Karpas-422 (cell line): ENCODE data around the gene THUMPD1. TPM values are rescaled to one million over a fixed set of nuclear protein-coding genes. Genes with fewer than 3 reads are reported as not detected.
A peak's percentile ranks its signal among the peaks of the same experiment; 100 is the strongest.
"Not testable (repeated sequence)": the region's sequence is repeated elsewhere in the genome, so short reads cannot be mapped to it uniquely, and the experiment has no call there.

ENCODE experiments used
- DNase-seq: peaks from one replicate; pipeline ENCODE4 v3.0.0-alpha.2; 2015
- H2AFZ ChIP-seq: fragments of 200-600 bp; sonication (generic); 2 replicates; pipeline ENCODE4 v1.6.1; 2014; ENCODE audit warnings: antibody characterized with exemption, low read length, mixed read lengths
- H3K27ac ChIP-seq: fragments of 200-600 bp; sonication (generic); 2 replicates; pipeline ENCODE4 v1.5.1; 2014; ENCODE audit warnings: mild to moderate bottlenecking, low read length, moderate library complexity
- H3K27me3 ChIP-seq: fragments of 200-600 bp; sonication (generic); 2 replicates; pipeline ENCODE4 v1.6.1; 2014; ENCODE audit warnings: low read length, mixed read lengths
- H3K36me3 ChIP-seq: fragments of 200-600 bp; sonication (generic); 2 replicates; pipeline ENCODE4 v1.6.1; 2014; ENCODE audit warnings: low read length, mixed read lengths; ENCODE audit not compliant: insufficient read depth
- H3K4me1 ChIP-seq: fragments of 200-600 bp; sonication (generic); 2 replicates; pipeline ENCODE4 v1.6.1; 2014; ENCODE audit warnings: mild to moderate bottlenecking, low read length, mixed read lengths
- H3K4me2 ChIP-seq: fragments of 200-600 bp; sonication (generic); 2 replicates; pipeline ENCODE4 v1.6.1; 2014; ENCODE audit warnings: low read length, low read depth, mild to moderate bottlenecking; ENCODE audit not compliant: poor library complexity, severe bottlenecking
- H3K4me3 ChIP-seq: fragments of 200-600 bp; sonication (generic); 2 replicates; pipeline ENCODE4 v1.5.1; 2014; ENCODE audit warnings: mild to moderate bottlenecking, antibody characterized with exemption, low read length, mixed read lengths
- H3K79me2 ChIP-seq: fragments of 200-600 bp; sonication (generic); 2 replicates; pipeline ENCODE4 v1.6.1; 2014; ENCODE audit warnings: mild to moderate bottlenecking, low read length, mixed read lengths
- H3K9ac ChIP-seq: fragments of 200-600 bp; sonication (generic); 2 replicates; pipeline ENCODE4 v1.6.0; 2014; ENCODE audit warnings: low read length
- H3K9me2 ChIP-seq: fragments of 200-600 bp; sonication (generic), shearing (Covaris generic); replicated peaks from 2 replicates; pipeline ENCODE4 v1.6.0; 2014; ENCODE audit warnings: mild to moderate bottlenecking, low read length, moderate library complexity; ENCODE audit not compliant: insufficient read depth
- H3K9me3 ChIP-seq: fragments of 300-700, 200-600 bp; sonication (generic); 2 replicates; pipeline ENCODE4 v1.6.1; 2014; ENCODE audit warnings: low read length, mixed read lengths
- H4K20me1 ChIP-seq: fragments of 200-600 bp; sonication (generic); 2 replicates; pipeline ENCODE4 v1.6.1; 2014; ENCODE audit warnings: mild to moderate bottlenecking, antibody characterized with exemption, low read length, low read depth; ENCODE audit not compliant: insufficient read depth
- total RNA-seq: library from RNA; depleted of rRNA; stranded (reverse); fragments of >200 nt; shearing (Covaris generic); gene quantifications from 2 replicates; pipeline ENCODE4 v1.2.3, GENCODE V29; 2014; ENCODE audit warnings: low replicate concordance

THUMPD1 gene
- total RNA-seq, 1 experiment from 2014 or later: 38.4 TPM

GRCh38 chr16:20768121-20768520 is 26.5 kb upstream of the THUMPD1 start:
- Histone ChIP-seq H4K20me1 (no peaks in the 10 kb centered on the region), H3K9me3 (no peaks in the 10 kb centered on the region), H3K79me2 (no peaks in the 10 kb centered on the region)

DNA sequence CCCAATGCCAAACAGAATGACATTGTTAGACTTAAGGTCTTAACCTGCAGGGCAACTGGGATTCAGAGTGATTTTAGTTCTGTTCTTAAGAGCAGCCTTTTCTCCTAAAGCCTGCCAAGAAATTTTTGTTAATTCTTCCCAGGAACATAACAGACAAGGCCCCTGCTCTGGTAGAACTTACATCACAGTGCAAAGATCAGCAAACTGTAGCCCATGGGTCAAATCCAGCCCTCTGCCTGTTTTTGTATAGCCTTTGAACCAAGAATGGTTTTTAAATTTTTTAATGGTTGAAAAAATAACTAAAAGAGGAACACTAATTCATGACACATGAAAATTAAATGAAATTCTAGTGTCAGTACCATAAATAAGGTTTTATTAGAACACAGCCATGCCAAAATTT is 26.0 kb upstream of the THUMPD1 start:
- H3K9me3 ChIP-seq: no peaks in the 10 kb centered on the region
- H3K4me3 ChIP-seq: no peak overlapping the region
- H3K36me3 ChIP-seq: no peaks in the 10 kb centered on the region
- no peaks in the 10 kb centered on the region for H3K9me2 ChIP-seq
- H3K27ac ChIP-seq: no peak overlapping the region
- no peaks in the 10 kb centered on the region for H3K79me2 ChIP-seq
- H3K4me2 ChIP-seq: no peak overlapping the region
- H3K4me1 ChIP-seq: peaks cover 16% of the 10 kb centered on the region
- no peaks in the 10 kb centered on the region for H4K20me1 ChIP-seq
- no peaks in the 10 kb centered on the region for H3K27me3 ChIP-seq
- no peak overlapping the region for H2AFZ ChIP-seq
- H3K9ac ChIP-seq: no peak overlapping the region
- DNase-seq: no peak

More at GRCh38 chr16:20768121-20768520, 26.5 kb upstream of the THUMPD1 start:
- DNase-seq: no peak
- H3K4me2 ChIP-seq: no peak overlapping the region
- no peaks in the 10 kb centered on the region for H3K9me2 ChIP-seq
- no peaks in the 10 kb centered on the region for H3K36me3 ChIP-seq
- no peak overlapping the region for H3K9ac ChIP-seq
- H3K27me3 ChIP-seq: no peaks in the 10 kb centered on the region
- peaks cover 14% of the 10 kb centered on the region for H3K4me1 ChIP-seq
- no peak overlapping the region for H3K27ac ChIP-seq
- H3K4me3 ChIP-seq: no peak overlapping the region
- no peak overlapping the region for H2AFZ ChIP-seq

- no peak overlapping the region for H3K27ac ChIP-seq
- H2AFZ ChIP-seq: no peak overlapping the region
- H3K4me1 ChIP-seq: peaks cover 16% of the 10 kb centered on the region
- H3K9ac ChIP-seq: no peak overlapping the region
- DNase-seq: no peak
- no peaks in the 10 kb centered on the region for H3K9me3 ChIP-seq
- H3K9me2 ChIP-seq: no peaks in the 10 kb centered on the region
- H3K4me2 ChIP-seq: no peak overlapping the region
- no peaks in the 10 kb centered on the region for H3K36me3 ChIP-seq
- no peaks in the 10 kb centered on the region for H3K27me3 ChIP-seq
- H3K79me2 ChIP-seq: no peaks in the 10 kb centered on the region
- H3K4me3 ChIP-seq: no peak overlapping the region
- no peaks in the 10 kb centered on the region for H4K20me1 ChIP-seq
Observed at GRCh38 chr16:20766294-20766693, 24.7 kb upstream of the THUMPD1 start.

- Histone ChIP-seq H2AFZ (no peak overlapping the region), H3K36me3 (no peaks in the 10 kb centered on the region), H4K20me1 (no peaks in the 10 kb centered on the region), H3K9me2 (no peaks in the 10 kb centered on the region), H3K9ac (no peak overlapping the region), H3K27ac (no peak overlapping the region), H3K4me3 (no peak overlapping the region), H3K9me3 (no peaks in the 10 kb centered on the region), H3K27me3 (no peaks in the 10 kb centered on the region), H3K79me2 (no peaks in the 10 kb centered on the region), H3K4me1 (peaks cover 16% of the 10 kb centered on the region), H3K4me2 (no peak overlapping the region)
- DNase-seq: no peak
Observed at GRCh38 chr16:20765732-20766131, 24.1 kb upstream of the THUMPD1 start.

DNA sequence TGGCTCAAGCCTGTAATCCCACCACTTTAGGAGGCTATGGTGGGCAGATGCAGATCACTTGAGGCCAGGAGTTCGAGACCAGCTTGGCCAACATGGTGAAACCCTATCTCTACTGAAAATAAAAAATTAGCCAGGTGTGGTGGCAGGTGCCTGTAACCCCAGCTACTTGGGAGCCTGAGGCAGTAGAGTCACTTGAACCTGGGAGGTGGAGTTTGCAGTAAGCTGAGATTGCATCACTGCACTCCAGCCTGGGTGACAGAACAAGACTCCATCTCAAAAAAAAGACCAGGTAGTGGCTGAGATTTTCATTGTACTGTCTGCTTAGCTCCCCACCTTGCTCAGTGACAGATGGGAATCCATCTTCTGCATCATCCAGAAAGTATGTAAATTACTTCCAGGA is 22.8 kb upstream of the THUMPD1 start:
- not testable (repeated sequence) for H2AFZ ChIP-seq, H3K4me3 ChIP-seq, H3K79me2 ChIP-seq, DNase-seq, H3K36me3 ChIP-seq, H3K9ac ChIP-seq, H4K20me1 ChIP-seq, H3K9me3 ChIP-seq, H3K9me2 ChIP-seq, H3K27ac ChIP-seq, H3K27me3 ChIP-seq
- Histone ChIP-seq H3K4me1 (peaks cover 16% of the 10 kb centered on the region), H3K4me2 (peak overlapping the region; percentile 80)

GRCh38 chr16:20763461-20764232 is 22.0 kb upstream of the THUMPD1 start, which contains the start of gene ACSM3:
ACSM3 (plus strand) TSS chr16:20764014; CDS start chr16:20770035, 6,021 bp downstream.
- no peaks in the 10 kb centered on the region for H3K36me3 ChIP-seq
- DNase-seq: peak; percentile 93
- H2AFZ ChIP-seq: peak within 1 kb of the TSS; percentile 98
- H3K79me2 ChIP-seq: no peaks in the 10 kb centered on the region
- H3K27ac ChIP-seq: no peak within 1 kb of the TSS; the same call in 1 of the 2 replicates
- peaks cover 16% of the 10 kb centered on the region for H3K4me1 ChIP-seq
- no peaks in the 10 kb centered on the region for H3K9me3 ChIP-seq
- no peaks in the 10 kb centered on the region for H3K9me2 ChIP-seq
- peak within 1 kb of the TSS; percentile 69 for H3K4me3 ChIP-seq
- H3K9ac ChIP-seq: peak within 1 kb of the TSS; percentile 63
- H4K20me1 ChIP-seq: no peaks in the 10 kb centered on the region
- peak within 1 kb of the TSS; percentile 80 for H3K4me2 ChIP-seq
- no peaks in the 10 kb centered on the region for H3K27me3 ChIP-seq

GRCh38 chr16:20762404-20763123 is 20.9 kb upstream of the THUMPD1 start:
- H3K4me2 ChIP-seq: peak overlapping the region; percentile 80
- no peak overlapping the region for H3K9ac ChIP-seq
- no peaks in the 10 kb centered on the region for H4K20me1 ChIP-seq
- 0 out of 2 replicates have a peak overlapping the region, but pooled peaks have one; percentile 69 for H3K4me3 ChIP-seq
- no peak overlapping the region for H3K27ac ChIP-seq
- H3K27me3 ChIP-seq: no peaks in the 10 kb centered on the region
- peaks cover 16% of the 10 kb centered on the region for H3K4me1 ChIP-seq
- H3K36me3 ChIP-seq: no peaks in the 10 kb centered on the region
- no peak overlapping the region for H2AFZ ChIP-seq
- no peak for DNase-seq
- no peaks in the 10 kb centered on the region for H3K9me2 ChIP-seq
- no peaks in the 10 kb centered on the region for H3K79me2 ChIP-seq
- no peaks in the 10 kb centered on the region for H3K9me3 ChIP-seq

- no peaks in the 10 kb centered on the region for H3K36me3 ChIP-seq
- H3K4me3 ChIP-seq: no peak overlapping the region
- H3K27ac ChIP-seq: no peak overlapping the region
- no peaks in the 10 kb centered on the region for H3K27me3 ChIP-seq
- no peaks in the 10 kb centered on the region for H4K20me1 ChIP-seq
- H3K4me1 ChIP-seq: peaks cover 16% of the 10 kb centered on the region
- H3K4me2 ChIP-seq: no peak overlapping the region
- no peak overlapping the region for H3K9ac ChIP-seq
- no peak overlapping the region for H2AFZ ChIP-seq
- no peaks in the 10 kb centered on the region for H3K9me2 ChIP-seq
- no peaks in the 10 kb centered on the region for H3K9me3 ChIP-seq
- DNase-seq: no peak
- no peaks in the 10 kb centered on the region for H3K79me2 ChIP-seq
Observed at GRCh38 chr16:20761175-20761574, 19.6 kb upstream of the THUMPD1 start.
